NCI-H128 (cell line): ENCODE results near the gene TRAPPC5.
"Not testable (repeated sequence)": the region's sequence is repeated elsewhere in the genome, so short reads cannot be mapped to it uniquely, and the experiment has no call there.

Experiments
- DNase-seq: peaks from one replicate; lab custom pipeline; 2025; ENCODE audit not compliant: unreplicated experiment; lab: John Stamatoyannopoulos, UW

The TRAPPC5 gene

GRCh38 chr19:7680606-7681339 lies at the start of gene TRAPPC5:
Gene TRAPPC5 (plus strand): TSS chr19:7680833. CDS start chr19:7682254, 1,421 bp downstream.
- DNase-seq: peak; percentile 55

- DNase-seq: no peak
Measured at GRCh38 chr19:7631577-7631976, 49.1 kb upstream of the TRAPPC5 start.

GRCh38 chr19:7632340-7633203 lies 48.1 kb upstream of the TRAPPC5 start:
- DNase-seq: no peak

GRCh38 chr19:7633698-7634097 lies 46.9 kb upstream of the TRAPPC5 start, which contains the start of gene PCP2:
Gene PCP2 (minus strand): TSS chr19:7633719. CDS start chr19:7633457, 262 bp downstream.
- DNase-seq: no peak

GRCh38 chr19:7635670-7636069 lies 45.0 kb upstream of the TRAPPC5 start:
- no peak for DNase-seq

GRCh38 chr19:7636317-7636690 lies 44.3 kb upstream of the TRAPPC5 start:
- DNase-seq: no peak

- DNase-seq: peak; percentile 52
Measured at GRCh38 chr19:7636691-7637373, 43.8 kb upstream of the TRAPPC5 start, which contains the start of gene STXBP2. Gene STXBP2 (plus strand): TSS chr19:7637110. CDS start chr19:7637150, 40 bp downstream.

GRCh38 chr19:7637374-7638256 lies 43.0 kb upstream of the TRAPPC5 start:
- DNase-seq: no peak

GRCh38 chr19:7638802-7639465 lies 41.7 kb upstream of the TRAPPC5 start:
- no peak for DNase-seq

GRCh38 chr19:7639863-7640348 lies 40.7 kb upstream of the TRAPPC5 start:
- DNase-seq: no peak

GRCh38 chr19:7640803-7641202 lies 39.8 kb upstream of the TRAPPC5 start:
- DNase-seq: no peak

GRCh38 chr19:7641290-7642276 lies 39.0 kb upstream of the TRAPPC5 start:
- no peak for DNase-seq

- no peak for DNase-seq
Measured at GRCh38 chr19:7642295-7643030, 38.2 kb upstream of the TRAPPC5 start.

- no peak for DNase-seq
Measured at GRCh38 chr19:7643031-7643415, 37.6 kb upstream of the TRAPPC5 start.

- DNase-seq: not testable (repeated sequence)
Measured at GRCh38 chr19:7643629-7644549, 36.7 kb upstream of the TRAPPC5 start.

- no peak for DNase-seq
Measured at GRCh38 chr19:7644550-7644877, 36.1 kb upstream of the TRAPPC5 start.

- no peak for DNase-seq
Measured at GRCh38 chr19:7645163-7645562, 35.5 kb upstream of the TRAPPC5 start.
